Subcutaneous adipose tissue (tissue), 4 donors: ENCODE measurements around the gene ZNF454. TPM values are rescaled to one million over a fixed set of nuclear protein-coding genes. Genes with fewer than 3 reads are reported as not detected.

Source experiments
- total RNA-seq, 4 donors: library from RNA; depleted of rRNA; stranded (reverse); fragments of >200 nt; gene quantifications; one replicate each; pipeline ENCODE4 v1.1.0, GENCODE V29; 2016
- TF ChIP-seq, protein P1 (sequence below): fragments of 450-650 bp; IDR thresholded peaks from one replicate; pipeline ENCODE4 v1.5.1; 2016; ENCODE audit warnings: low read depth, mild to moderate bottlenecking, control low read depth, antibody characterized with exemption, moderate library complexity

The ZNF454 gene
- total RNA-seq, 4 donors from 2014 or later, result 0.51 to 2.3 (median 1.1) TPM

DNA sequence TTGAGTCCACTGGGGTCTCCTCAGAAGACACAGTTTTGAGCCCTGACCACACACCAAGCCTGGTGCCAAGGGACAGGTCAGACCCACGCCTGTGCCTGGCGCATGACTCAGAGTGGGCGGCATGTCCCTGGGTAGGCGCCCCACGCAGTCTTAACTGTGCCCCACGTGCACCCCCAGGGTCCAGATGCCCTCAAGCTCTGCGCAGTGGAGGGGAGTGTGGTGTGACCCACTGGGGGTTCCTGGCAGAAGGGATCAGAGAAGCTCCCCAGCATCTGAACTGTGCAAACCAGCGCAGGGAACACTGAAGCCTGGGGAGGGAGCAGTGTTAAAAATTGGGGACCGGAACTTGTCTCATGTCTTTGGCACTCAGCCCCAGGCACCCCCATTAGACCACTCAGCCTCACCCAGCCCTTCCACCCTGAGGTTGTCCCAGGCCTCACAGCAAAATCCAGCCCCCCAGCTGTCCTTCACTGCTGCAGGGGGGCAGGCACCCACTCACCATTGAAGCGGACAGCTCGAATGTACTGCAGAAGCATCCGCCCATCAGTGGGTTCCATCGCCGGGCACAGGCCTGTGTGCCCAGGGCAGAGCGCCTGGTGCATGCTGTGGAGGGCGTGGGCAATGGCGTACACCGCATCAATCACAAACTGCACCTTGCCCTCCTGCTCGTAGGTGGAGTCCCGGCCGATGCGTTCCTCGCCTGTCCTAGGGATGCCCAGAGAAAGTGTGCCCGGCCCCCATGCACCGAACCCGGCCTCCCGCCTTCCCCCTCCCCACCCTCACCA is 47.6 kb downstream of the ZNF454 start:
- TF ChIP-seq, protein P1, sequence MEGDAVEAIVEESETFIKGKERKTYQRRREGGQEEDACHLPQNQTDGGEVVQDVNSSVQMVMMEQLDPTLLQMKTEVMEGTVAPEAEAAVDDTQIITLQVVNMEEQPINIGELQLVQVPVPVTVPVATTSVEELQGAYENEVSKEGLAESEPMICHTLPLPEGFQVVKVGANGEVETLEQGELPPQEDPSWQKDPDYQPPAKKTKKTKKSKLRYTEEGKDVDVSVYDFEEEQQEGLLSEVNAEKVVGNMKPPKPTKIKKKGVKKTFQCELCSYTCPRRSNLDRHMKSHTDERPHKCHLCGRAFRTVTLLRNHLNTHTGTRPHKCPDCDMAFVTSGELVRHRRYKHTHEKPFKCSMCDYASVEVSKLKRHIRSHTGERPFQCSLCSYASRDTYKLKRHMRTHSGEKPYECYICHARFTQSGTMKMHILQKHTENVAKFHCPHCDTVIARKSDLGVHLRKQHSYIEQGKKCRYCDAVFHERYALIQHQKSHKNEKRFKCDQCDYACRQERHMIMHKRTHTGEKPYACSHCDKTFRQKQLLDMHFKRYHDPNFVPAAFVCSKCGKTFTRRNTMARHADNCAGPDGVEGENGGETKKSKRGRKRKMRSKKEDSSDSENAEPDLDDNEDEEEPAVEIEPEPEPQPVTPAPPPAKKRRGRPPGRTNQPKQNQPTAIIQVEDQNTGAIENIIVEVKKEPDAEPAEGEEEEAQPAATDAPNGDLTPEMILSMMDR, result no peak

DNA sequence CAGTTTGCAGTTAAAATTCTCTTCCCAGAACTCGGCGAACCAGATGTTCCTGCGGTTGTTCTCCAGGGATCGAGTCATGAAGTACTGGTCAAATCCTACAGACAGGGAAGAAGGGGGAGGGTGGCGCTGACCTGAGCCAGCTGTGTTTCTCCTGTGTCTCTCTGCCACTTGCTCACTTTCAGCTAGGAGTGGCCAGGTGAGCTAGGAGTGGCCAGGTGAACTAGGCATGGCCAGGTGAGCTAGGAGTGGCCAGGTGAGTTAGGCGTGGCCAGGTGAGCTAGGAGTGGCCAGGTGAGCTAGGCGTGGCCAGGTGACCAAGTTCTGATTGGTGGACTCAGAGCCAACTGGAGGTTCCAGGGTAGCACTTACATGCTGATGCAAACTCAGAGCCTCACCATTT is 48.3 kb downstream of the ZNF454 start:
- TF ChIP-seq, protein P1, result no peak

DNA sequence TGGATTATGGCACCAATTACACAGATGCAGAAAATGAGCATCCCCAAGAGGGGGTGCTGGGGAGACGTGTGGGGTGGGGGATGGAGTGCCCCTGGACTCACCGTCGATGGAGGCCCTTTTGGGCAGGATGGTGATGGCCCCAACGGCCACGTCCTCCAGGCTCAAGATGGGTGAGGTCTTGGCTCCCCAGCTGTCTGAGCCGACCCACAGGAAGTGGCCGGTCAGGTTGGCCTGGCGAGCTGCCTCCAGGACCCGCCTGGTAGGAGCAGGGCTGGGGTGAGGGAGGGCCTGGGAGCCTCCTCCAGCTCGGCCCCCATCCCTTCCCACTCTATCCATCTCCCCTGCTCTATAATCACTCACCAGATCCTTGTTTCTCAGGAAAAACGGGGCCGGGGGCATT is 49.5 kb downstream of the ZNF454 start:
- TF ChIP-seq, protein P1, result no peak

DNA sequence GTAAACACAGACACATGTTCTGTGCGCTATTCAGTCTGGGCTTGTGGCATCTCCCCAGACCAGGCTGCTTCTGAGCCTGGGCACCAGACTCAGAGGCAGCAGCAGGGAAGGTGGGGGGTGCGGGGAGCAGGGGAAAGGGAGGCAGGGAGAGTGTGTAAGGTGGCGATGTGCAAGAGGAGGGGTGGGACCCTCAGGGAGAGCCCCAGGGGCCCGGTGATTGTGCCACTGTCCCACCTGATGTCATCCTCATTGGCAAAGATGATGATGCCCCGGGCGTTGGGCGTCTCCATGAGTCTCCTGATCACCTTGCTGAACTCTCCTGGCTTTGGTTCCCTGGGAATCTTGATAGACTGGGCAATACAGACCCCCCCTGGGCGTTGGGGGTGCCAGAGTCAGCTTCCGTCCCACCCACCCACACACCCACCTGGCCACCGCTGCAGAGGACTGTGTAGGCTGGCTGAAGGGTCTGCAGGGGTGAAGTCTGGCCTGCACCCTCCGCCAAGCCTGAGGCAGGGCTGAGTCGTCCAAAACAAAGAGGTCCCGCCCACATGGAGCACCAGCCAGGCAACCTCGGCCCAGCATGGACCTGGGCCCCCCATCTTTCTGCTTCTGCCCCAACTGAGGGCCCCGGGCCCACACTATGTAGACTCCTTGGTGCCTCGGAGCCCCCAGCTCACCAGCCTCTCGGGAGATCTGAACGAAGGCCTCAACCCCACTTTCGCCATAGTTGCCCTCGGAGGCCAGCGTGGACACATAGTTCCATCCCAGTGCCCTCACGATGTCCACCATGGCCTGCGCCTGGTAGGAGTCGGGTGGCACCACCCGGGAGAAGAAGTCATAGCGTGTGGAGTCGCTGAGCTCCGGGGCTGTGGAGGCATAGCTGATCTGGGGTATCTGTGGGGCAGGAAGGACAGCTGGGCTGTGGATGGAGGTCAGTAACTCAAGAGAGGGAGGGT is 50.5 kb downstream of the ZNF454 start:
- TF ChIP-seq, protein P1, result no peak

DNA sequence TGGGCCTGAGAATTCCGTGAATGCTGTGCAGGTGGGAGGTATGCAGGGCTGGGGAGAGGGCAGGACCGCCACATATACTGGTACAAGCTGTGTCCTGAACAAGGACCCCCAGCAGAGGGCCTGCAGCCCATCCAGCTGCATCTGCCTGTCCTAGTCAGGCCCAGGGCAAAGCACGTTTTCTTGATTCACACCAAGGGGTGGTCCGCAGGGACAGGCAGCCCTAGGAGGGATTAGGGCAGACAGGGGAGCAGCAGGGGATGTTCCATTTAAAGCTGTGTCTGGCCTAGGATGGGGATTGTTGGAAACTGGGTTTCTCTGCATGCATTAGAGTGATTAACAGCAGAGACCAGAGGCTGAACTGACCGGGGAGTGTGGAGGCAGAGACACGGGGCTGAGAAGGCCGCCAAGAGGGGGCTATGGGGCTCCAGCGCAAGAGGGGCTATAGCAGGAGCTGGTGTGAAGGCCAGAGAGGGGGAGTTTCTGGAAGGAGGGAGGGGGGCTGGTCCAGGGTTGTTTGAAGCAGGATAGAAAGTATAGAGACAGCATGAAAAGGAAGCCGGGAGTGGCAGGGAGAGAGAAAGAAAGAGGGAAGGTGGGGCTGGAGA is 51.4 kb downstream of the ZNF454 start:
- TF ChIP-seq, protein P1, result no peak

DNA sequence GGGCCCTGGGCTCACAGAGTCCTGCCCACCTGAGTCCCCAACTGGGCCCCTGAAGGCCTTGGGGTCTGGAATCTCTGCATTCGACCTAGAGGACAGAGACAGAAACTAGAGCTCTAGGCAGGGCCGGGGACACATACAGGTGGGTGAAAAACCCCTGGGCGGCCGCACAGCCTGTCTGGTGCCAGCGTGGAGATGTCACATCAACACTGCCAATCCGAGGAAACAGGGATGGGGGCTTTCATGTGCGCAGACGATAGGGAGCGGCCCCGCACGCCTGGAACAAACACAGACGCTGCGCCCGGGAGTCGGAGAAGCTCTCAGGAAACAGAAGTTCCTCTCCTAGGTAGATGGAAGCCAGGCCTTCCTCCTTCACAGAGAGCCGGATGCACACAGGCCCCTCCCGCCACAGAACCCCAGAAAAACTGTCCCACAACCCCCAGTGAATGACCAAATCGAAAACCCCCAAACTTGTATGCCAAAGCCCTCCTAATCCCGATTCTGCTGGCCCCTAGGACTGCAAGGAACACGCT is 52.3 kb downstream of the ZNF454 start:
- TF ChIP-seq, protein P1, result no peak
